Ectodermal cell (in vitro differentiated cells): ENCODE measurements around the gene SBDS. TPM values are rescaled to one million over a fixed set of nuclear protein-coding genes. Genes with fewer than 3 reads are reported as not detected.
A peak's percentile ranks its signal among the peaks of the same experiment; 100 is the strongest.
"Not testable (repeated sequence)": the region's sequence is repeated elsewhere in the genome, so short reads cannot be mapped to it uniquely, and the experiment has no call there.

Source experiments
- H3K27ac ChIP-seq: 2 replicates; pipeline ENCODE4 v1.7.0; 2013; ENCODE audit warnings: mild to moderate bottlenecking, low read depth, low read length; ENCODE audit not compliant: insufficient read depth, poor library complexity, severe bottlenecking
- H3K27me3 ChIP-seq: 2 replicates; pipeline ENCODE4 v1.7.0; 2013; ENCODE audit warnings: mild to moderate bottlenecking, low read length; ENCODE audit not compliant: insufficient read depth, control insufficient read depth, poor library complexity, severe bottlenecking
- H3K36me3 ChIP-seq: one replicate; pipeline ENCODE4 v1.7.0; 2013; ENCODE audit warnings: low read length; ENCODE audit not compliant: control insufficient read depth, insufficient read depth
- H3K4me1 ChIP-seq: one replicate; pipeline ENCODE4 v1.7.0; 2013; ENCODE audit warnings: low read length; ENCODE audit not compliant: control insufficient read depth, insufficient read depth
- H3K4me3 ChIP-seq: 2 replicates; pipeline ENCODE4 v1.7.0; 2013; ENCODE audit warnings: low read depth, low read length, control low read depth; ENCODE audit not compliant: insufficient read depth
- H3K9me3 ChIP-seq: 2 replicates; pipeline ENCODE4 v1.7.0; 2013; ENCODE audit warnings: mild to moderate bottlenecking, low read length, moderate library complexity; ENCODE audit not compliant: control insufficient read depth
- WGBS, 2 experiments: methylation state at CpG; one replicate each; pipeline ENCODE4 v1.1.7; 2013; ENCODE audit warnings: missing lambda C conversion rate in 2 of 2; 5-methylcytosine and 5-hydroxymethylcytosine counted together
- polyA plus RNA-seq, 4 experiments: library from polyadenylated mRNA; stranded (reverse); fragments of 50-300 nt; gene quantifications; one replicate each; pipeline ENCODE4 v1.2.3, GENCODE V29; 2013

SBDS gene
- 32.2 TPM for polyA plus RNA-seq (2013, experiment 1 of 4)
- 27.6 TPM for polyA plus RNA-seq (2013, experiment 2 of 4)
- polyA plus RNA-seq (2013, experiment 3 of 4), result 30.3 TPM
- 33.2 TPM for polyA plus RNA-seq (2013, experiment 4 of 4)

GRCh38 chr7:66995050-66995776 is at the start of gene SBDS:
TSS of gene SBDS (minus strand) at chr7:66995586. CDS start at chr7:66995417, 169 bp downstream.
- H3K4me1 ChIP-seq, H3K27me3 ChIP-seq, H3K9me3 ChIP-seq: not testable (repeated sequence)
- peak within 1 kb of the TSS; percentile 71 for H3K4me3 ChIP-seq
- 0% methylated on average over 59 of the region's 59 CpGs for WGBS, 2 experiments
- peaks cover 11% of the 10 kb centered on the region for H3K36me3 ChIP-seq
- peak within 1 kb of the TSS; percentile 89 for H3K27ac ChIP-seq

DNA sequence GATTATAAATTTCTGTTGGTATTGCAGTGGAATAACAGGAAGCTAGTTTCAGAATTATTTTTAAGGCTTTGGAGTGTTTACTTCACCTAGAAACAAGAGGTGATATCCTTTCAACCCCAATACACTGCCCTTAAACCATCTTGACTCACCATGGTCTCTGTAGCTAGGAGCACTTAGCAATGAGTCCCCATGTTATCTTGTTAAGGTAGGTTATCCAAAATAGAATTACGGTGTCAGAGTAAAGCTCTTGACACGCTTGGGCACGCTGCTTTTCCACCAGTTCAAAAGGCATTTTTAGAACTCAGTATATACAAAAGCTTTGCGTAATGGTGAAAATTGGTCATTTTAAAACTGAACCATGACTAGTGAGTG is 48.2 kb upstream of the SBDS start:
- H3K4me1 ChIP-seq, H3K4me3 ChIP-seq, H3K27me3 ChIP-seq, H3K27ac ChIP-seq, H3K36me3 ChIP-seq, H3K9me3 ChIP-seq: not testable (repeated sequence)
- WGBS, 2 experiments, result 98 to 99% methylated on average over 4 of the region's 4 CpGs

- WGBS, 2 experiments, result 96 to 98% methylated on average over 5 of the region's 5 CpGs
- not testable (repeated sequence) for H3K27ac ChIP-seq, H3K4me3 ChIP-seq, H3K27me3 ChIP-seq, H3K36me3 ChIP-seq, H3K4me1 ChIP-seq, H3K9me3 ChIP-seq
Observed at GRCh38 chr7:67042781-67043558, 47.6 kb upstream of the SBDS start.

DNA sequence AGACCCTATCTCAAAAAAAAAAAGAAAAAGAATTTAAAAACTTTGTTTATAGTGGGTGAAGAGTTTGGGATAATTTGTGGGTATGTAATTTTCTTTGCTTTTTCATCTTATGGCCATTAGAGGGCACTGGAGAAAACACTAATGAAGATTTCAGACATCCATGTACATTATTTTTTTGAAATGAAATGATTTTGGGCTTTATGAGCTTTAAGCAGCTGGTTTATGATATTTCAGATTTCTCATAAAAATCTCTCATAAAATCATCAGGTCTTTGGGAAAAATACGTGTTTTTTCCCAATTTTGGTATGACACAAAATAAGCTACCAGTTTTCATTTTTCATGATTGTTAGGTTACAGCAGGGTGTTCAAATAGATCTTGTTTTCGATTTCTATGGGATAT is 45.4 kb upstream of the SBDS start:
- not testable (repeated sequence) for H3K27me3 ChIP-seq, H3K36me3 ChIP-seq, H3K27ac ChIP-seq, H3K4me3 ChIP-seq, H3K4me1 ChIP-seq, H3K9me3 ChIP-seq
- 50 to 59% methylated on average over 2 of the region's 2 CpGs for WGBS, 2 experiments

- not testable (repeated sequence) for H3K9me3 ChIP-seq, H3K27ac ChIP-seq, H3K4me1 ChIP-seq, H3K4me3 ChIP-seq, H3K27me3 ChIP-seq, H3K36me3 ChIP-seq
- 92 to 93% methylated on average over 9 to 10 of the region's 10 CpGs for WGBS, 2 experiments
Observed at GRCh38 chr7:67036432-67037395, 41.3 kb upstream of the SBDS start.

GRCh38 chr7:67033251-67033650 is 37.9 kb upstream of the SBDS start:
- Histone ChIP-seq H3K4me3 (no peak overlapping the region), H3K9me3 (no peaks in the 10 kb centered on the region), H3K27ac (no peak overlapping the region), H3K36me3 (peaks cover 9% of the 10 kb centered on the region), H3K4me1 (no peaks in the 10 kb centered on the region), H3K27me3 (no peaks in the 10 kb centered on the region)
- 94 to 95% methylated on average over 5 of the region's 5 CpGs for WGBS, 2 experiments

DNA sequence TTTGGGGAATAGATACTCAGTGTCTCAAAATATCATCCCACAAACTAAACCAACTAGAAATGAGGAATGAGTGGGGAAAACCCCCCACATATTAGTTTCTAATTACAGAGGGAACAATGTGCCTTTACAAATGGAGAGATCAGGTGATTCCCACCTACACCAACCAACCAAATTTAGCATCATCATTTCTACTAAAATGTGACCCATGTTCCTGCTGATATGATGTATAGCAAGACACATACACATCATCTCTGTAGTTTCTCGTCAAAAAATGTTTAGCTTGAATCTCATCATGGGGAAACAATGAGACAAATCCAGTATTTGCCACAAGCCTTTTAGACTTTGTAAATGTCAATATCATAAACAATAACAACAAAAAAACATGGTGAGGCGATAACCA is 36.3 kb upstream of the SBDS start:
- not testable (repeated sequence) for H3K9me3 ChIP-seq, H3K4me1 ChIP-seq, H3K36me3 ChIP-seq, H3K27ac ChIP-seq, H3K4me3 ChIP-seq, H3K27me3 ChIP-seq
- 100% methylated on average over 1 of the region's 2 CpGs for WGBS, 2 experiments

DNA sequence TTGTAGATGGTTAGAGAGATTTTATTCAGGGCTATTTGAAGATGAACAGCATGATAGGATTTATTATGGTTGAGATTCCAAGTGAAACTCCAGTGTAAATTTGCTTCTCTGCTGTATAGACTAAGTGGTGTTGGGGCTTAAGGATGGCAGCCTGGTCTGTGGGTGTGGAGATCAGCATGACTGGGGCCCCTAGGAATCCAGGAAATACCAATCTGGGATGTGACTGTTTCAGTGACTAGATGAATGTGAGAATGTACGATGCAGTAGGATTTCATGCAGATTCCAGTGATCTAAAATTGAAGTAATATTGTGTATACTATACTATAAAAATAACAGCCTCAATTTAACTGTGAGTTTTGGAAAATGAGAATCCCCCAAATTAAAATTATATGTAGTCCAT is 30.1 kb upstream of the SBDS start:
- 100% methylated on average over 1 of the region's 1 CpG; no CpG with 5 or more reads in 1 of the 2 experiments for WGBS, 2 experiments

DNA sequence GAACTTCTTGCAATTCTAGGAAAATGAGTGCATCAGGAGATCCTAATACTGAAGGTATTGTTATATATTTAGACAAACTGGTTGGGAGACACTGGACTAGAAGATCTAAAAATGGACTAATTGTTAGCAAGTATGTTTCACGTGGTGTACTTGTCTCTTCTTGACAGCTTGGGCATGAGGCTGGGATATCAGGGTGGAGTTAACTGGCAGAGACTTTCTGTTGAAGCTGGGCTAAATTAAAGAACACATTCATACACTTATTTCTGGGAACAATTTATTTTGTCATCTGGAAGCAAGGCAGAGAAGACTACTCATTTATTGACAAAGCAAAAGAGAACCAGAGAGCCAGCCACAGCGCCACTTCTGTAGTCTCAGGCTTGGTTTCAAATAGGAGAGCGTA is 27.1 kb upstream of the SBDS start:
- 96 to 98% methylated on average over 3 of the region's 3 CpGs for WGBS, 2 experiments
- no peaks in the 10 kb centered on the region for H3K9me3 ChIP-seq
- H3K27me3 ChIP-seq, result no peaks in the 10 kb centered on the region
- no peaks in the 10 kb centered on the region for H3K4me1 ChIP-seq
- H3K4me3 ChIP-seq, result no peak overlapping the region
- H3K27ac ChIP-seq, result no peak overlapping the region
- H3K36me3 ChIP-seq, result peaks cover 14% of the 10 kb centered on the region

More for the DNA sequence above, 30.1 kb upstream of the SBDS start:
- H3K4me1 ChIP-seq, H3K27me3 ChIP-seq, H3K4me3 ChIP-seq, H3K27ac ChIP-seq, H3K9me3 ChIP-seq: not testable (repeated sequence)
- peaks cover 12% of the 10 kb centered on the region for H3K36me3 ChIP-seq

DNA sequence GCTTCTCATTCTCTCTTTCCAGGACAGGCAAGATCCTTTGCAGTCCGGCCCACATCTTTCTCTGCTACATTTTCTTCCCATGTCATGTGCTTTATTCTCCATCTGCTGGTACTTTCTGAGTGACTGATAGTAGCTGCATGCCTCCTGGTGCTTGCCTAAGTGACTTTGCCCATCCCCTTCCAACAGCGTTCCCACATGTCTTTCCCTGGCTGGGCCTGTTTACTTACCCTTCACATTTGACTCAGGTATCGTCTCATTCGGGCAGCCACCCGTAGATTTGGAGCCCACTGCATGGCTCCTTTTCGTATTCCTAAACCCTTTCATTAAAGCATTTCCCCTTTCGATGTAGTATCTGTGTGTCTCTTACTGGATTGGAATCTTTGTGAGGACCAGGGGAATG is 25.9 kb upstream of the SBDS start:
- WGBS, 2 experiments, result 92 to 93% methylated on average over 7 of the region's 7 CpGs
- Histone ChIP-seq H3K4me1 (no peaks in the 10 kb centered on the region), H3K27ac (no peak overlapping the region), H3K4me3 (no peak overlapping the region), H3K36me3 (peaks cover 14% of the 10 kb centered on the region), H3K9me3 (no peaks in the 10 kb centered on the region), H3K27me3 (no peaks in the 10 kb centered on the region)
